B cell (primary cell): ENCODE measurements around the gene IGLL5.

ENCODE experiments used
- EZH2 ChIP-seq: IDR thresholded peaks from 2 replicates; pipeline ENCODE4 v1.6.1; 2012; ENCODE audit warnings: borderline replicate concordance, low read depth, mild to moderate bottlenecking, moderate library complexity, low read length; ENCODE audit not compliant: insufficient read depth, poor library complexity, severe bottlenecking
- TF ChIP-seq, protein P1 (sequence below): fragments of 200-600 bp; IDR thresholded peaks from one replicate; pipeline ENCODE4 v1.8.0; 2022; ENCODE audit warnings: antibody characterized with exemption, mild to moderate bottlenecking

DNA sequence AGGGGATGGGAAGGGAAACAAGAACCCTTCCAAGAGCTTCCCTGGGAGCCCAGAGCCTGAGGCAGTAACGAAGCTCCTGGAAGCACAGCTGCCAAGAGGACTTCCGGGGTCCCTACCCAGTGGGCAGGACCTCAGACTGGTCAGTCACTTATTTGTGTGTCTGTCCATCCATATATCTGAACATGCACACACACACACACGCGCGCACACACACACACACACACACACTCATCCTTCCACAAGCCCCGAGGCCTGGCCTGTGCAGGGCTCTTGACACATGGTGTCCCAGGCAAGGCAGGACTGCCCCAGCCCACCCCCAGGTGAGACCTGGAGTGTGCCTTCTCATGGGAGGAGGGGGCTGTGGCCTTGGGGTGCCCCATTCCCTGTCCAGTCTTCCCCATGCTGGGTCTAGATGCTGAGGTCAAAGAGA is 44.9 kb downstream of the IGLL5 start:
- TF ChIP-seq, protein P1, sequence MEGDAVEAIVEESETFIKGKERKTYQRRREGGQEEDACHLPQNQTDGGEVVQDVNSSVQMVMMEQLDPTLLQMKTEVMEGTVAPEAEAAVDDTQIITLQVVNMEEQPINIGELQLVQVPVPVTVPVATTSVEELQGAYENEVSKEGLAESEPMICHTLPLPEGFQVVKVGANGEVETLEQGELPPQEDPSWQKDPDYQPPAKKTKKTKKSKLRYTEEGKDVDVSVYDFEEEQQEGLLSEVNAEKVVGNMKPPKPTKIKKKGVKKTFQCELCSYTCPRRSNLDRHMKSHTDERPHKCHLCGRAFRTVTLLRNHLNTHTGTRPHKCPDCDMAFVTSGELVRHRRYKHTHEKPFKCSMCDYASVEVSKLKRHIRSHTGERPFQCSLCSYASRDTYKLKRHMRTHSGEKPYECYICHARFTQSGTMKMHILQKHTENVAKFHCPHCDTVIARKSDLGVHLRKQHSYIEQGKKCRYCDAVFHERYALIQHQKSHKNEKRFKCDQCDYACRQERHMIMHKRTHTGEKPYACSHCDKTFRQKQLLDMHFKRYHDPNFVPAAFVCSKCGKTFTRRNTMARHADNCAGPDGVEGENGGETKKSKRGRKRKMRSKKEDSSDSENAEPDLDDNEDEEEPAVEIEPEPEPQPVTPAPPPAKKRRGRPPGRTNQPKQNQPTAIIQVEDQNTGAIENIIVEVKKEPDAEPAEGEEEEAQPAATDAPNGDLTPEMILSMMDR: no peak
- TF ChIP-seq EZH2: no peak
